Cardiac septum (tissue), 1 donor: ENCODE measurements around the gene PCDHA1. TPM values are rescaled to one million over a fixed set of nuclear protein-coding genes. Genes with fewer than 3 reads are reported as not detected.

Source experiments
- DNase-seq: peaks from one replicate; pipeline ENCODE4 v3.0.0-alpha.2; 2020; ENCODE audit warnings: low spot score
- intact Hi-C: fragments of 100-400 bp; cut with DNase I; formaldehyde crosslinking; loops from one replicate; pipeline ENCODE4 v1.14.0; 2022
- total RNA-seq: library from RNA; stranded (reverse); fragmentation: NEBNext Ultra II Directional; extraction: Animal tissue kit (Norgen Biotek cat#: 25700); gene quantifications from one replicate; pipeline ENCODE4 v1.2.1, GENCODE V29; 2021
- donor health status: DM: no; HTN: no; CAD: no.

The PCDHA1 gene
- total RNA-seq, 1 donor from 2014 or later: 0.08 TPM

DNA sequence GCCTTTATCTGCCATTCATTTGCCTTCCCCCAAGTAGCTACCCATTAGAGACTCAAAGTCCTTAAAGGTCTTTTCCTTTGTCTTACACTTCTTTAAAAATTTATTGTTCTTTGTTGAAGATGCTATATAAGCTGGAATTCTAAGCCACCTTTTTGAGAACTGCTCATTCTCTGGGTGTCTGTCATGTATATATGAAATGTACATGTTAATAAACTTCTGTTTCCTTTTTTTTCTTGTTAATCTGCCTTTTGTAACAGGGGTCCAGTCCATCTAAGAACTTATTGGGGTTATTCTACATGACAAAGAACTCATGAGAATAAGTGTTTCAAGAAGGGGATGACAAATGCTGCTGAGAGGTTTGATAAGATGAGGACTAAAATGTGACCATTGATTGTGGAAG lies 221.9 kb downstream of the PCDHA1 start:
- DNase-seq: no peak
- intact Hi-C loops: no loop called here

DNA sequence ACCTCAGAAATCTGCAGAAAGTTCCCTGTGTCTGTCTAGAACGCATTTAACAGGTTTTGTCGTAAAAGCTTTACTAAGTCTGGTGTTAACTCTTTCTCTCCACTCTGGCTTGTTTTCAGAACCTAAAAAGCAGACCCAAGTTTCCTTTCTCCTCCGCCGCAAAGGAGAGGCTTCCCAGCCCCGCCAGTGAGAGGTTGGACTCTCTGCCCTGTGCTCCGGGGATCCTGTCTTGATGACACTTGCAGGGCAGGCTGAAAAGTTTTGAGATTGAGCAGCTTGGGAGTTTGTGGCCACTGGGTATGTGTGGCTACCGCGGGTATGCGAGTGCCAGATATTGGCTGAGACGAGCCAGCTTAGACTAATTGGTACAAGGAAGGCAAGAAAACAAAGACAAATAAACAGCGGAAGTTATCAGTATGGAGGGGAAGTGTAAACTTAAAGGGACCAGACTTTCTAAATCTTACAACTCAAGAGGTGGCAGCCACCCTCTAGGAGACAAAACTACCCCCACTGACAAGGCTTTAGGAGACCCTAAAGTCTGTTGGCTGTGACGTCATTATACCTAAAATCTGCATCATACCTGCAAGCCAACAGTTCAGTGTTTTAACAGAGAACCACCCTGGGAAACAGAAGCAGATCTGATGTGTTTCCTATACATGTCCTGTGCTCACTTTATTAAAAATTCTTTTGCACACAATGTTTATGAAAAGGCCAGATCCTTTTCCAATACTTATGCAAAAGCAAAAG lies 224.3 kb downstream of the PCDHA1 start:
- intact Hi-C loops: no loop called here

DNA sequence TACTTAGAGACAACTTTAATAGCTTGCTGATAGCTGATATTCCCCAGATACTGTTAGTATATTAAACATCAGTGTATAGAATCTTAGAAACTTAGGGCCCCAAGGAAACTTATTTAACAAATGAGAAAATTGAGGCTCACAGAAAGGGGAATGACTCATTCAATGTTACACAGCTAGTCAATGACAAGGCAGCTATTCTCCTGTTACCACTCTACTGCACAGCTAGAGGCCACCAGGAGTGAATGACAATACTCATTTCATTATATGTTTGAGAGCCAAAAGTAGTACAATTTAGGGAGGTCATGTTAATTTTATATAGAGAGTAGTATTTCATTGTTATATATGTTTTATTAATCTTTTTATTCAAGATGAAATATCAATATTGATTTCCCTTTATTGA lies 232.0 kb downstream of the PCDHA1 start:
- intact Hi-C loops: no loop called here
- no peak for DNase-seq

More for the DNA sequence above, 224.3 kb downstream of the PCDHA1 start:
- DNase-seq: no peak

DNA sequence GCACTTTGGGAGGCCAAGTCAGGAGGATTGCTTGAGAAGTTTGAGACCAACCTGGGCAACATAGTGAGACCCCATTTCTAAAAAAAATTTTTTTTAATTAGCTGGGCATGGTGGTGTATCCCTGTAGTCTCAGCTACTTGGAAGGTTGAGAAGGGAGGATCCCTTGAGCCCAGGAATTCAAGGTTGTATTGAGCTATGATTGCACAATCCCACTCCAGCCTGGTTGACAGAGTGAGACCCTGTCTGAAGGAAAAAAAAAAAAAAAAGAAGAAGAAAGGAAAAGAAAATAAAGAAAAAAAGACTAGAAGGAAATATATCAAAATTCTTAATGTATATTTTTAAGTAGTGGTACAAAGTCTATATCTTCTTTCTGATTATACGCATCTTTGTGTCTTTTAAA lies 236.4 kb downstream of the PCDHA1 start:
- intact Hi-C loops: no loop called here
- DNase-seq: no peak

DNA sequence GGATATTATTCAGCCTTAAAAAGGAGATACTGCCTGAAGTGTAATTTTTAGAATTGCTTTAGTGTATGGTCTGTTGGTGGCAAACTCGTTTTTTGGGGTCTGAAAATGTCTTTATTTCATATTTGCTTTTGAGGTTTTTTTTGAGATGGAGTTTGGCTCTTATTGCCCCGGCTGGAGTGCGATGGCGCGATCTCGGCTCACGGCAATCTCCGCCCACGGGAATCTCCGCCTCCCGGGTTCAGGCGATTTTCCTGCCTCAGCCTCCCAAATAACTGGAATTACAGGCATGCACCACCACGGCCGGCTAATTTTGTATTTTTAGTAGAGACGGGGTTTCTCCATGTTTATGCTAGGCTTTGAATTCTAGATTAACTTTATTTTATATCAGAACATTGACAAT lies 245.1 kb downstream of the PCDHA1 start:
- intact Hi-C loops: no loop called here
- DNase-seq: no peak

DNA sequence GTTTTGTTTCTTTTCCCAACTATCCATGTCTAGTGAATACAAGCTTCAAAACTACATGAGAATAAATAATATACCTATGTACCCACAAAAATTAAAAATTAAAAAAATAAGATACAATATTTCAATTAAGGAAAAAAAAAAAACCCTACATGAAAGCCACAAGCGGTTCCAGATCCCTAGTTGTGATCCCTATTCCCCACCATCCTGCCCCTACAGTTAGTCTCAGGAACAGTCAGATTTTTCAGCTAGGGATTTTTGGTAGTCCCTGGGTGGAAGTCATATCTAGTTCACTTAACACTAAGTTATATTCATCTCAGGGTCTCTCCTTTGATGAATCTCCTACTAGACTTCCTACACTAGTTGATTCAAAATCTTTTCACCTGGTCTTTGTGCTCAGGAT lies 246.7 kb downstream of the PCDHA1 start:
- no peak for DNase-seq
- intact Hi-C loops: no loop called here

DNA sequence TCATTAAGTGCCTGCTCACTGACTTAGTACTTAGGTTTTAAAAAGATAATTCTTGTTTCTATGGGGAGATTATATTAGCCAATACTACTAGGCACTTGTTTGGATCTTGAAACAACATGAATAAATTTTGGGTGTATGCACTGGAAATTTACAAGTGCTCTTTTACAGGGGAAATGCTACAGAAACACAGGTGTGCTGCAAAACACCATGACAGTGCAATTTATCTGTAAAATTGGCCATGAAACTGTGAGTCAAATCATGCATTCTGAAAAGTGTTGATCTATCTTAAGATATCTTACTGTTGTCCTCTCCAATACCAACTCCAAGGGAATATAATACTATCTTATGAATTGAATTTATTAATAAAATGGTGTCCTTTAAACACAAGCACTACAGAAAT lies 253.1 kb downstream of the PCDHA1 start:
- intact Hi-C loops: loop anchor here (2.0 kb wide), 1 partner anchor 112 kb away; the partner anchor contains the start of gene PCDHAC1
- no peak for DNase-seq

DNA sequence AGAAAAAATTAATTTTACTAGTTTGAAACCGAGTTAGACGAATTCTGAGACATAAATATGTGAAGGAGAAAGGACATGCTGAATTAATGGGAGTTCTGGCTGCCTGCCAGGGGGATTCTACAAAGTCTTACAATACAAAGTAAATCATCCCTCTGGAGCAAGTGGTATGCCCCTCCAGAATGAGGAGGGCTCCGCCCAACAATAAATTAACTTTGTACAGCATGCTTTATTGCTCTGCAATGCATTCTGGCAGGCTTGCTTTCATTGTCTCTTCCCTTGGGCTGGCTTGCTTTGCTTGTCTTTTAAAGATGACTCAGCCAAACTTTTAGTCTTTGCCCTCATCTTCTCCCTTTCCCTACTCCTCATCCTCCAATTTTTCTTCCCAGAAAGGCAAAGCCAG lies 253.6 kb downstream of the PCDHA1 start:
- intact Hi-C loops: loop anchor here (2.0 kb wide), 1 partner anchor 113 kb away; the partner anchor contains the start of gene PCDHAC1
- DNase-seq: no peak

DNA sequence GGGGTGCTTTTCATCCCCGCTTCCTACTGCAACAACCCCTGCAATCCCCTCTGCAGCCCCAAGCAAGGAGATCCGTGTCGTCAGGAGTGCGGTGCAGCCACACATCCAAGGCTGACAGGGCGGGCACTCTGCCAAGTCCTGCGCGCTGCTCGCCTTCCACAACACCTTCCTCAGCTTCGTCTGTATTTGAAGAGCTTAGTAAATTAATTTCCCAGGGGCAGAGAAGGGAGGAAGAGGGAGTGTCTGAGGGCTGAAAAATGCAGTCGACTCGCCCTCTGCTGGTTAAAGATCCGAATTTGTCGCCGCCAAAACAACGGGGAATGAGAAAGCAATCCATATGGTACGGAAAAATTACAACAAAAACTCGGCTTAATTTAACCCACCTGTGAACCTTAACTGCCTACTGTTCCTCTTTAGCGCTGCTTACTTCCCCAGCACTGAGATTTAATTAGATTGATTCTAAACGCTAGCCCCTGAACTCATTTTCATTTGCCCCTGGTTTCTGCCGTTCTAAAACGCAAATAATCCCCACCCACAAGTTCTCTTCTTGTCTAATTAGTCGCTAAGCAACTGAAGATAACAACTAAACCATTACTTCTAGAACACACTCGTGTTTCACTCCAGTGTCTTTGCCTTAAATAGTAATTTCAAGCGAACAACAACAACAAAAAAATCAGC lies 254.3 kb downstream of the PCDHA1 start:
- intact Hi-C loops: loop anchor here (5.0 to 10.0 kb wide), 2 partner anchors 158 to 185 kb away; partner anchors contain the start of genes PCDHA10 and PCDHA13
- no peak for DNase-seq

DNA sequence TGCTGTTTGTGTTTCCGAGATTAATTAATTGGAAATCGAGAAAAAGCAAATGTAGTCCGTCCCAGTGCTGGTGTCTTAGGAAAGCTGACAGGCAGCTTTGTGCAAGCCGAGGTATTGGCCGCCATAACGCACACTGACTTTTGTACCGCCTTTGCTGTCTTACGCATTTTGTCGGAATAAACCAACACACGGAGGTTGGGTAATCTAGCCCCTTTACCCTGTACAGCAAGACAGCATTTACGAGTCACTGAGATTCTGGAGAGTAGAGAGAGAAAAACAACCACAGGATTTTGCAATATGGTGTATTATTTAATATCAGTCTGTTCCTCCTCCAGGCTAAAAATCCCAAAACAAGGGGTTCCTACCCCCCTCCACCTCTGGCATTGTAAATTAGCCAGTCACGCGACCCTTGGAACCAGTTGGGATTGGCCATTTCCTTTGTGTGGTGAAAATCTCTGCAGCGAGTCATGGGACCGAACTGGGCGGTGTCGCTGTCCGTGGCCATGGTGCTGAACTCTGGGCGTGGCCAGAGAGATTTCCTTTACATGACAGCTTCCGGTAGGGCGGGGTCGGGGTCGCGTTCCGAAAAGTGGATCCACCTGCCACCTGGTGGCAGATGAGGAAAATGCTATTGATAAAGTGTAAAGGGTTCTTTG lies 255.0 kb downstream of the PCDHA1 start:
- intact Hi-C loops: loop anchor here (5.0 to 10.0 kb wide), 2 partner anchors 159 to 186 kb away; partner anchors contain the start of genes PCDHA10 and PCDHA13
- DNase-seq: peak; percentile 92

DNA sequence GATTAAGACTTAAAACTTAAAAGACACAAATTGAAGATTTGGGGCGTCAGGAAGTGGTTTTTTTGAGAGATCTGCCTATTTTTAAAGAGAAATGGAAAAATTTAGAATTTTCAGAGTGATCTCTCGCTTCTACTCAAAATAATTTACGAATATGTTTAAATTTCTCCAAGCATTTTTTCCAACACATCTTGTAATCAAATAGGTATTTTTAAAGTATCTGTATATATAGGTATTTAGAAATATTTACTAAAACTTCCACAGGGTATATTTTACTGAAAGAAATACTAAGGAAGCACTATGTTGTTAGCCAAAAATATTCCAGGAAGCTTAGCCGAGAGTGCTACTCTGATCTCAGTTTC lies 255.5 kb downstream of the PCDHA1 start:
- intact Hi-C loops: loop anchor here (5.0 to 10.0 kb wide), 2 partner anchors 159 to 187 kb away; partner anchors contain the start of genes PCDHA10 and PCDHA13
- no peak for DNase-seq

DNA sequence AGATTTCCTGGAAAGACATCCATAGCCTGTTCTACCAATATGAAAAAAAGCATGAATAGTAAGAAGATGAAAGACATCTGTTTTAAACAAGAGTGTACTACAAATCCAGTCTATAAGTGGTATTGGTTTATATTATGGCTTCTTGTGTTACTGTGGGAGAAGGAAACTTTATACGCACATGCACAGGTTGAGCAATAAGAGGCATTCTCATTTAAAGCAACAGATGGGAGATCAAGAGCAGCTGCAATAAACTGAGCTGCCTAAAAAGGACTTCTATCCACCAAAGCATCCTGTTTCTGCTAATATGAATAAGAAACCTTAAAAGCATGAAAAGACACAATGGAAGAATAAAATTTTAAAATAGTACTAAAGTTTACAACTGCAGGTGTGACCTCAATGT lies 256.6 kb downstream of the PCDHA1 start:
- no peak for DNase-seq
- intact Hi-C loops: loop anchor here (5.0 to 10.0 kb wide), 2 partner anchors 160 to 188 kb away; partner anchors contain the start of genes PCDHA10 and PCDHA13

DNA sequence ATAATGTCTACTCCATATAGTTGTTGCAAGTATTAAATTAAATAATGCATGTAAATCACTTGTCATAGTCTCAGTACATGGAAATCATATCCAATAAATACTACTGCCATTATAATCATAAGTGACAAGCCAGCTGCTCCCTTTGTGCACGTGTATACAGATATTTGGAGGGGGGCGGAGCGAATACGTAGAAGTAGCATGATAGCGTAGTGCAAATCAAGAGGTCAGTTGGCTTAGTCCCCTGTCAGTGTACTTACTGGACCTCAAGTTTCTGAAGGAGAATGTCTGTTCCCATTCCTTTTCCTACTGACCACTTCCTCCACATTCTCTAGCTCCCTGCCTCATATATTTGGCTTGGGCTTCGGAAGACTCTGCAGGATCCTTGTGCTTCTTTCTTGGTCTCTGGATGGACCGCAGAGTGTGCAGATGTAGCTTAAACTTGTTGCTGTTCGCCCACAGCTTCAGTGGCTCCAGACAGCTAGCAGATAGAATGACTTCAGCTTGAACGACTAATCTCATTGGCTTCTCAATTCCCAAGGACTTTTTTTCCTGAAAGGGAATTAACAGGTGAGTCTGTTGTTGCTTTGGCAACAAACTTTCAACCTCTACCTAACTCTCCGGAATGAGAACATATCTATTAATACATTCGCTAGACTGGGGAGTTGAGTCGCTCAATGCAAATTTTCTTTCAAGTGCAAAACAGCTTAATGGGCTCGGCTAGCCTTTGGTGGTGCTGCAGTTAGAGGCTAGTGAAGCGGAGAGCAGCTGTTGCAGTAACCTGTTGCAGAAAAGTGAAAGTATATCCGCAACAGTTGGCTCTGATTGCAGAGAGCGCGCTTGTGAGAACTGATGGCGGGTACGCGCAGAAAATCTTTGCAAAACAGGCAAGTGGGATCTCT lies 264.9 kb downstream of the PCDHA1 start, which contains the start of gene PCDHB1:
Gene PCDHB1 (plus strand): TSS at position 753 of the 899 bp plus-strand sequence. CDS start 97 bp downstream, at position 850.
- DNase-seq: no peak
- intact Hi-C loops: no loop called here

DNA sequence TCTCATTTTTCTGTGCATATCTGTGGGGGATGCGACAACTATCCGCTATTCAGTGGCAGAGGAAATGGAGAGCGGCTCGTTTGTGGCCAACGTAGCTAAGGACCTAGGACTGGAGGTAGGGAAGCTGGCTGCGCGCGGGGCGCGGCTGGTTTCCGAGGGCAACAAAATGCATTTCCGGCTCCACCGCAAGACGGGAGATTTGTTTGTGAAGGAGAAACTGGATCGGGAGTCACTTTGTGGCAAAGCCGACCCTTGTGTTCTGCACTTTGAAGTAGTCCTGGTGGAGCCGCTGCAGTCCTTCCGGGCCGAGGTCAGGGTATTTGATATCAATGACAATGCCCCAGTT lies 265.6 kb downstream of the PCDHA1 start:
- intact Hi-C loops: no loop called here
- no peak for DNase-seq

Other genes starting within 250 kb of the PCDHA1 start
- gene EIF4EBP3, start 238.5 kb upstream of the PCDHA1 start, total RNA-seq: 20.6 TPM
- 31.8 TPM for gene SRA1, start 228.7 kb upstream of the PCDHA1 start, total RNA-seq
- 18.4 TPM for gene APBB3, start 221.5 kb upstream of the PCDHA1 start, total RNA-seq
- 81.8 TPM for gene SLC35A4, start 221.3 kb upstream of the PCDHA1 start, total RNA-seq
- gene CD14, start 153.0 kb upstream of the PCDHA1 start, total RNA-seq: 29.6 TPM
- gene TMCO6, start 146.7 kb upstream of the PCDHA1 start, total RNA-seq: 3.6 TPM
- gene NDUFA2, start 138.5 kb upstream of the PCDHA1 start, total RNA-seq: 101 TPM
- 81.9 TPM for gene IK, start 138.3 kb upstream of the PCDHA1 start, total RNA-seq
- gene WDR55, start 121.2 kb upstream of the PCDHA1 start, total RNA-seq: 12.0 TPM
- 0.48 TPM for gene DND1, start 112.6 kb upstream of the PCDHA1 start, total RNA-seq
- gene HARS1, start 94.8 kb upstream of the PCDHA1 start, total RNA-seq: 37.8 TPM
- gene HARS2, start 94.7 kb upstream of the PCDHA1 start, total RNA-seq: 29.7 TPM
- 36.4 TPM for gene ZMAT2, start 85.7 kb upstream of the PCDHA1 start, total RNA-seq
- not detected for gene PCDHA2, start 8.7 kb downstream of the PCDHA1 start, total RNA-seq
- gene PCDHA3, start 14.9 kb downstream of the PCDHA1 start, total RNA-seq: 0.11 TPM
- 0.05 TPM for gene PCDHA4, start 20.9 kb downstream of the PCDHA1 start, total RNA-seq
- 0.11 TPM for gene PCDHA5, start 35.5 kb downstream of the PCDHA1 start, total RNA-seq
- 0.11 TPM for gene PCDHA6, start 41.8 kb downstream of the PCDHA1 start, total RNA-seq
- gene PCDHA7, start 48.1 kb downstream of the PCDHA1 start, total RNA-seq: not detected
- gene PCDHA8, start 55.0 kb downstream of the PCDHA1 start, total RNA-seq: not detected
- 0.03 TPM for gene PCDHA9, start 62.2 kb downstream of the PCDHA1 start, total RNA-seq
- 0.30 TPM for gene PCDHA10, start 69.8 kb downstream of the PCDHA1 start, total RNA-seq
- not detected for gene PCDHA11, start 82.8 kb downstream of the PCDHA1 start, total RNA-seq
- gene PCDHA12, start 89.2 kb downstream of the PCDHA1 start, total RNA-seq: 0.05 TPM
- gene PCDHA13, start 96.0 kb downstream of the PCDHA1 start, total RNA-seq: not detected
- 0.19 TPM for gene PCDHAC1, start 140.2 kb downstream of the PCDHA1 start, total RNA-seq
- 0.67 TPM for gene PCDHAC2, start 180.3 kb downstream of the PCDHA1 start, total RNA-seq